Endothelial cell of umbilical vein (primary cell): ENCODE data around the gene PTPN13. TPM values are rescaled to one million over a fixed set of nuclear protein-coding genes. Genes with fewer than 3 reads are reported as not detected.

Source experiments
- BruUV-seq: library from RNA; stranded (reverse); fragments of 400-500 nt; replicated peaks from 2 replicates; lab custom pipeline; 2021; lab: Mats Ljungman, UMichigan
- CTCF ChIA-PET: fragments of 300-600, 350-600 bp; sonication (Branson Sonifier 250); formaldehyde crosslinking; loops from one replicate; lab custom pipeline; 2021; ENCODE audit warnings: antibody characterized with exemption, inconsistent platforms; lab: Charles Lee
- POLR2A ChIA-PET: fragments of 300-600, 350-600 bp; sonication (Branson Sonifier 250); formaldehyde crosslinking; loops from one replicate; lab custom pipeline; 2021; ENCODE audit warnings: antibody characterized with exemption, inconsistent platforms; lab: Charles Lee
- DNase-seq: peaks from one replicate; pipeline ENCODE4 v3.0.0-alpha.2; 2011; ENCODE audit warnings: low read depth, low spot score
- FAIRE-seq: peaks from 2 replicates; lab custom pipeline; 2011; peaks lifted over from hg19 to GRCh38; lab: Jason Lieb, UNC
- H2AFZ ChIP-seq: 2 replicates; pipeline ENCODE4 v1.6.0; 2012; ENCODE audit warnings: low read depth, low read length, control low read depth, inconsistent platforms
- H3K27ac ChIP-seq: 2 replicates; pipeline ENCODE4 v1.5.1; 2011; ENCODE audit warnings: low read depth, mild to moderate bottlenecking, control low read depth, low read length, moderate library complexity; ENCODE audit not compliant: insufficient read depth
- H3K27me3 ChIP-seq, 2 experiments: 2 replicates each; pipeline versions ENCODE4 v1.6.0 to v1.6.1; 2011; ENCODE audit warnings: low read length in 2 of 2, mixed read lengths in 1 of 2; ENCODE audit not compliant: control insufficient read depth in 2 of 2, insufficient read depth in 2 of 2
- H3K36me3 ChIP-seq, 2 experiments: 2 replicates in 1 of 2; 3 replicates in 1 of 2; pipeline ENCODE4 v1.5.1; 2011; ENCODE audit warnings: low read length in 2 of 2, mild to moderate bottlenecking in 1 of 2, moderate library complexity in 1 of 2; ENCODE audit not compliant: control insufficient read depth in 2 of 2, insufficient read depth in 2 of 2; ENCODE audit errors: extremely low read depth in 1 of 2
- H3K4me1 ChIP-seq: 3 replicates; pipeline ENCODE4 v1.5.1; 2011; ENCODE audit warnings: mild to moderate bottlenecking, low read length; ENCODE audit not compliant: control insufficient read depth, insufficient read depth; ENCODE audit errors: extremely low read depth
- H3K4me2 ChIP-seq: 2 replicates; pipeline ENCODE4 v1.6.1; 2011; ENCODE audit warnings: low read length, control low read depth, mixed read lengths; ENCODE audit not compliant: insufficient read depth
- H3K4me3 ChIP-seq, 3 experiments: fragments of 200-600 bp in 1 of 3; sonication (generic), shearing (Covaris generic) in 1 of 3; replicated peaks in 1 of 3; 2 replicates each; pipeline ENCODE4 v1.5.1; 2011 to 2016; ENCODE audit warnings: control low read depth in 3 of 3, low read length in 3 of 3, mild to moderate bottlenecking in 2 of 3, inconsistent platforms in 1 of 3, low read depth in 1 of 3, moderate library complexity in 1 of 3; ENCODE audit not compliant: insufficient read depth in 1 of 3
- H3K79me2 ChIP-seq: 2 replicates; pipeline ENCODE4 v1.6.0; 2012; ENCODE audit warnings: low read length, inconsistent platforms; ENCODE audit not compliant: control insufficient read depth, insufficient read depth
- H3K9ac ChIP-seq: replicated peaks from 2 replicates; pipeline ENCODE3; 2011; ENCODE audit warnings: low read length, control low read depth; ENCODE audit not compliant: insufficient read depth; ENCODE audit errors: extremely low read depth
- H3K9me1 ChIP-seq: replicated peaks from 3 replicates; pipeline ENCODE4 v1.6.0; 2011; ENCODE audit warnings: mild to moderate bottlenecking, low read length; ENCODE audit not compliant: control insufficient read depth, insufficient read depth; ENCODE audit errors: extremely low read depth
- H3K9me3 ChIP-seq: replicated peaks from 2 replicates; pipeline ENCODE4 v1.5.1; 2012; ENCODE audit warnings: low read length, inconsistent platforms; ENCODE audit not compliant: control insufficient read depth, insufficient read depth
- H4K20me1 ChIP-seq: replicated peaks from 2 replicates; pipeline ENCODE3; 2011; ENCODE audit warnings: mild to moderate bottlenecking, low read length; ENCODE audit not compliant: control insufficient read depth, insufficient read depth; ENCODE audit errors: extremely low read depth
- CTCF ChIP-seq, 2 donors: IDR thresholded peaks; 1 replicate in 1 of 2; 2 replicates in 1 of 2; pipeline ENCODE4 v1.5.1; 2011; ENCODE audit warnings: low read length in 2 of 2, mild to moderate bottlenecking in 2 of 2, moderate library complexity in 2 of 2, control low read depth in 1 of 2, inconsistent platforms in 1 of 2, low read depth in 1 of 2; ENCODE audit not compliant: insufficient read depth in 1 of 2; ENCODE audit errors: extremely low read depth in 1 of 2
- EZH2 ChIP-seq: IDR thresholded peaks from 2 replicates; pipeline ENCODE4 v1.6.1; 2012; ENCODE audit warnings: borderline replicate concordance, low read depth, mild to moderate bottlenecking, moderate library complexity, low read length, inconsistent platforms; ENCODE audit not compliant: severe bottlenecking
- FOS ChIP-seq: IDR thresholded peaks from 2 replicates; pipeline ENCODE4 v1.6.1; 2011; ENCODE audit warnings: mild to moderate bottlenecking, low read length, moderate library complexity, borderline replicate concordance; ENCODE audit not compliant: insufficient read depth
- GATA2 ChIP-seq: IDR thresholded peaks from 2 replicates; pipeline ENCODE4 v1.7.0; 2011; ENCODE audit warnings: low read depth, mild to moderate bottlenecking, moderate library complexity, mixed read lengths, low read length; ENCODE audit not compliant: insufficient read length, insufficient read depth
- JUN ChIP-seq: IDR thresholded peaks from 2 replicates; pipeline ENCODE4 v1.6.1; 2011; ENCODE audit warnings: borderline replicate concordance, low read depth; ENCODE audit not compliant: insufficient read length, insufficient read depth
- MAX ChIP-seq: IDR thresholded peaks from 2 replicates; pipeline ENCODE4 v1.6.1; 2011; ENCODE audit not compliant: insufficient read depth, insufficient read length
- MYC ChIP-seq: IDR thresholded peaks from one replicate; pipeline ENCODE4 v1.6.1; 2011; ENCODE audit warnings: mild to moderate bottlenecking, low read depth, low read length
- POLR2A ChIP-seq: IDR thresholded peaks from 2 replicates; pipeline ENCODE4 v1.6.1; 2012; ENCODE audit warnings: low read depth, mild to moderate bottlenecking, control low read depth, low read length
- POLR2AphosphoS5 ChIP-seq: IDR thresholded peaks from 2 replicates; pipeline ENCODE4 v1.6.1; 2012; ENCODE audit warnings: low read depth, mild to moderate bottlenecking, control low read depth, low read length, moderate library complexity; ENCODE audit not compliant: insufficient read depth
- dilution Hi-C: fragments of 300-500 bp; cut with MboI; formaldehyde crosslinking; loops from one replicate; pipeline ENCODE4 v1.15.0; 2019; ENCODE audit warnings: low sequenced_read_pairs; ENCODE audit not compliant: extremely low pct_ligation_motif_present
- intact Hi-C: fragments of 100-400 bp; cut with micrococcal nuclease; formaldehyde crosslinking; loops from one replicate; pipeline ENCODE4 v1.10.0; 2022
- polyA plus RNA-seq, 4 experiments: library from polyadenylated mRNA; depleted of rRNA in 3 of 4; stranded (reverse) in 3 of 4; unstranded in 1 of 4; fragments of >200 nt; gene quantifications; 2 replicates each; pipeline versions ENCODE4 v1.2.1 to v1.2.3, GENCODE V29; 2011 to 2012; ENCODE audit warnings: missing spikeins in 1 of 4
- total RNA-seq: library from RNA; stranded (reverse); gene quantifications from 2 replicates; pipeline ENCODE4 v1.2.3, GENCODE V29; 2021

The PTPN13 gene
- total and polyA plus RNA-seq, 2 donors (not counting 3 experiments of a cell fraction or from before 2014, with no cell fraction given), result 0.69 to 2.9 TPM

GRCh38 chr4:86759298-86759697, 165.2 kb downstream of the PTPN13 start:
- ChIA-PET CTCF (no interaction called here), POLR2A (no interaction called here)
- no TSS peak for BruUV-seq
- intact Hi-C loops, result no loop called here
- Histone ChIP-seq H2AFZ (no peak overlapping the region), H3K36me3 (no peaks in the 10 kb centered on the region), H3K79me2 (no peaks in the 10 kb centered on the region), H3K4me3 (no peak overlapping the region), H3K27me3 (no peaks in the 10 kb centered on the region), H3K9ac (no peak overlapping the region), H4K20me1 (no peaks in the 10 kb centered on the region), H3K9me1 (no peaks in the 10 kb centered on the region), H3K4me2 (no peak overlapping the region), H3K27ac (no peak overlapping the region), H3K4me1 (no peaks in the 10 kb centered on the region), H3K9me3 (no peaks in the 10 kb centered on the region)
- TF ChIP-seq POLR2A (no peak), CTCF (IDR thresholded peaks at IDR 0.05; ENCODE audit: extremely low read depth in 1 of 2, insufficient read depth in 1 of 2, low read depth in 1 of 2, low read length in 2 of 2) (no peak), FOS (no peak), GATA2 (no peak), JUN (no peak)
- no peak for DNase-seq
- dilution Hi-C loops, result no loop called here
- FAIRE-seq, result no peak

GRCh38 chr4:86762649-86763048, 168.5 kb downstream of the PTPN13 start:
- Histone ChIP-seq H3K9me1 (no peaks in the 10 kb centered on the region), H3K27me3 (no peaks in the 10 kb centered on the region), H3K79me2 (no peaks in the 10 kb centered on the region), H3K9ac (no peak overlapping the region), H3K9me3 (no peaks in the 10 kb centered on the region), H3K4me1 (no peaks in the 10 kb centered on the region), H3K4me2 (no peak overlapping the region), H3K27ac (no peak overlapping the region), H4K20me1 (no peaks in the 10 kb centered on the region), H2AFZ (no peak overlapping the region), H3K4me3 (no peak overlapping the region), H3K36me3 (no peaks in the 10 kb centered on the region)
- no peak for FAIRE-seq
- dilution Hi-C loops (no loop called here), intact Hi-C loops (no loop called here)
- TF ChIP-seq JUN (no peak), MYC (no peak), POLR2A (no peak), FOS (no peak), CTCF (IDR thresholded peaks at IDR 0.05; ENCODE audit: extremely low read depth in 1 of 2, insufficient read depth in 1 of 2, low read depth in 1 of 2, low read length in 2 of 2) (no peak), GATA2 (no peak), EZH2 (no peak), POLR2AphosphoS5 (no peak), MAX (no peak)
- no peak for DNase-seq
- CTCF ChIA-PET, result no interaction called here
- POLR2A ChIA-PET, result no interaction called here
- no TSS peak for BruUV-seq
